Ovary (tissue), 9 donors: ENCODE data around the gene OPRD1. TPM values are rescaled to one million over a fixed set of nuclear protein-coding genes. Genes with fewer than 3 reads are reported as not detected.
A peak's percentile ranks its signal among the peaks of the same experiment; 100 is the strongest.

Experiments
- DNase-seq, 5 donors: peaks; one replicate each; pipeline ENCODE4 v3.0.0-alpha.2; 2019 to 2020
- H3K27ac ChIP-seq, 2 donors: fragments of 200-600 bp; one replicate each; pipeline versions ENCODE4 v1.5.1 to v1.8.0; 2019 to 2022
- H3K27me3 ChIP-seq: fragments of 200-600 bp; one replicate; pipeline ENCODE4 v1.8.0; 2022
- H3K36me3 ChIP-seq: fragments of 200-600 bp; sonication (generic); one replicate; pipeline ENCODE4 v1.5.1; 2019
- H3K4me1 ChIP-seq: one replicate; pipeline ENCODE4 v1.8.1; 2013; ENCODE audit warnings: mild to moderate bottlenecking, moderate library complexity; ENCODE audit not compliant: insufficient read depth
- H3K4me3 ChIP-seq: fragments of 200-600 bp; sonication (generic); one replicate; pipeline ENCODE4 v1.5.1; 2017
- H3K9me3 ChIP-seq, 2 donors: fragments of 200-600 bp in 1 of 2; sonication (generic) in 1 of 2; one replicate each; pipeline versions ENCODE4 v1.5.1 to v1.8.1; 2013 to 2019; ENCODE audit warnings: mild to moderate bottlenecking in 1 of 2, moderate library complexity in 1 of 2
- CTCF ChIP-seq, 3 donors: fragments of 450-650 bp in 2 of 3; fragments of 200-600 bp in 1 of 3; IDR thresholded peaks; one replicate each; pipeline versions ENCODE4 v1.5.1 to v1.8.0; 2016 to 2022; ENCODE audit warnings: antibody characterized with exemption in 3 of 3, mild to moderate bottlenecking in 1 of 3
- EP300 ChIP-seq: sonication (generic); formaldehyde crosslinking; IDR thresholded peaks from one replicate; pipeline ENCODE4 v1.6.1; 2017; ENCODE audit warnings: antibody characterized with exemption
- POLR2A ChIP-seq: fragments of 450-650 bp; IDR thresholded peaks from one replicate; pipeline ENCODE4 v1.6.1; 2017; ENCODE audit warnings: antibody characterized with exemption, mild to moderate bottlenecking, moderate library complexity
- WGBS, 3 donors: extraction: QIAGEN DNeasy Blood & Tissue Kit in 1 of 3; methylation state at CpG; one replicate each; pipeline versions ENCODE4 v1.1.5 to v1.1.7; 2013 to 2017; 5-methylcytosine and 5-hydroxymethylcytosine counted together
- intact Hi-C, 4 donors: fragments of 100-400 bp; cut with DNase I; formaldehyde crosslinking; loops; one replicate each; pipeline versions ENCODE4 v1.11.0 to v1.15.1; 2022 to 2023
- polyA plus RNA-seq, 2 donors: library from polyadenylated mRNA; stranded (reverse); fragments of 200-250 nt in 1 of 2; fragments of 350-450 nt in 1 of 2; fragmentation: Illumina TruSeq in 1 of 2; extraction: RNeasy Lipid Tissue Mini Kit (QIAGEN cat#74804) in 1 of 2; gene quantifications; one replicate each; pipeline ENCODE4 v1.2.3, GENCODE V29; 2013 to 2014
- total RNA-seq, 7 donors: library from RNA; depleted of rRNA in 2 of 7; stranded (reverse); fragments of >200 nt in 2 of 7; fragmentation: NEBNext Ultra II Directional in 3 of 7; extraction: Animal tissue kit (Norgen Biotek cat#: 25700) in 3 of 7; gene quantifications; one replicate each; pipeline versions ENCODE4 v1.1.0 to v1.2.4, GENCODE V29; 2016 to 2023
- donor health status: DM: no; HTN: no; CAD: no; lungs with moderate emphysema.
- donor health status: DM: no; HTN: no; CAD: no.
- donor health status: Bipolar disorder and iron deficiency.
- donor health status: DM: yes; HTN: yes; CAD: no.
- donor health status: DM: no; HTN: no; CAD: no.
- donor health status: DM: yes; HTN: yes; CAD: no.

The OPRD1 gene
- total and polyA plus RNA-seq, 9 donors = 0.02 TPM; not detected in 8

GRCh38 chr1:28887835-28888682, 76.1 kb downstream of the OPRD1 start:
- intact Hi-C loops = loop anchor here in 3 of 4 donors (5.0 to 10.0 kb wide), 3 partner anchors 144 to 237 kb away; partner anchors contain the start of gene TMEM200B (in 3 of the 3)
- DNase-seq = peak; percentile 49 to 67 (median 57)
- H3K27me3 ChIP-seq = no peaks in the 10 kb centered on the region
- WGBS, 3 donors = 24 to 28% (median 25%) methylated on average over 24 of the region's 24 CpGs
- peaks cover 8% of the 10 kb centered on the region for H3K4me1 ChIP-seq
- no peaks in the 10 kb centered on the region for H3K36me3 ChIP-seq
- TF ChIP-seq CTCF (IDR thresholded peaks at IDR 0.05) (no peak), EP300 (no peak), POLR2A (no peak)
- peak overlapping the region; percentile 72 for H3K4me3 ChIP-seq
- peak overlapping the region; percentile 39 to 46 for H3K27ac ChIP-seq
- H3K9me3 ChIP-seq = no peaks in the 10 kb centered on the region

GRCh38 chr1:28888915-28889314, 76.9 kb downstream of the OPRD1 start:
- Histone ChIP-seq H3K36me3 (no peaks in the 10 kb centered on the region), H3K27ac (no peak overlapping the region), H3K4me3 (no peak overlapping the region), H3K9me3 (no peaks in the 10 kb centered on the region), H3K27me3 (no peaks in the 10 kb centered on the region), H3K4me1 (peaks cover 8% of the 10 kb centered on the region)
- no peak for DNase-seq
- intact Hi-C loops = loop anchor here in 3 of 4 donors (5.0 to 10.0 kb wide), 3 partner anchors 143 to 236 kb away; partner anchors contain the start of gene TMEM200B (in 3 of the 3)
- WGBS, 3 donors = 91 to 97% (median 96%) methylated on average over 7 of the region's 7 CpGs
- TF ChIP-seq CTCF (IDR thresholded peaks at IDR 0.05) = no peak
- no peak for TF ChIP-seq EP300
- no peak for TF ChIP-seq POLR2A

- Histone ChIP-seq H3K9me3 (no peaks in the 10 kb centered on the region), H3K27ac (no peak overlapping the region), H3K4me3 (no peak overlapping the region), H3K4me1 (peaks cover 7% of the 10 kb centered on the region), H3K27me3 (no peaks in the 10 kb centered on the region), H3K36me3 (no peaks in the 10 kb centered on the region)
- WGBS, 3 donors = 83 to 94% (median 92%) methylated on average over 5 of the region's 5 CpGs
- intact Hi-C loops = loop anchor here in 3 of 4 donors (5.0 to 10.0 kb wide), 3 partner anchors 143 to 235 kb away; partner anchors contain the start of gene TMEM200B (in 3 of the 3)
- DNase-seq = no peak
- TF ChIP-seq CTCF (IDR thresholded peaks at IDR 0.05) = no peak
- TF ChIP-seq EP300 = no peak
- TF ChIP-seq POLR2A = no peak
Observed at GRCh38 chr1:28889357-28889756, 77.4 kb downstream of the OPRD1 start.

- Histone ChIP-seq H3K27ac (no peak overlapping the region), H3K27me3 (no peaks in the 10 kb centered on the region), H3K36me3 (no peaks in the 10 kb centered on the region), H3K9me3 (no peaks in the 10 kb centered on the region), H3K4me1 (peaks cover 5% of the 10 kb centered on the region), H3K4me3 (no peak overlapping the region)
- no peak for DNase-seq
- intact Hi-C loops = loop anchor here in 1 of 4 donors (5.0 kb wide), 1 partner anchor 142 kb away; no protein-coding TSS in a partner anchor
- WGBS, 3 donors = 76 to 87% (median 85%) methylated on average over 8 of the region's 8 CpGs
- TF ChIP-seq POLR2A (no peak), CTCF (IDR thresholded peaks at IDR 0.05) (no peak), EP300 (no peak)
Observed at GRCh38 chr1:28890435-28890834, 78.5 kb downstream of the OPRD1 start.
